ENCODE data around the gene KIAA1549.

Gene KIAA1549

GRCh38 chr7:138937484-138937883 lies 43.7 kb downstream of the KIAA1549 start:
- H3K9me3 ChIP-seq = no peaks in the 10 kb centered on the region
- no peak for DNase-seq
- H3K4me3 ChIP-seq = no peak overlapping the region
- H3K4me1 ChIP-seq = no peaks in the 10 kb centered on the region
- no peaks in the 10 kb centered on the region for H3K36me3 ChIP-seq
- H3K27ac ChIP-seq = no peak overlapping the region
- intact Hi-C loops (cut with DNase I; ENCODE audit: low total_unique reads) = no loop called here
- H3K27me3 ChIP-seq = no peaks in the 10 kb centered on the region
- TF ChIP-seq, protein P1, sequence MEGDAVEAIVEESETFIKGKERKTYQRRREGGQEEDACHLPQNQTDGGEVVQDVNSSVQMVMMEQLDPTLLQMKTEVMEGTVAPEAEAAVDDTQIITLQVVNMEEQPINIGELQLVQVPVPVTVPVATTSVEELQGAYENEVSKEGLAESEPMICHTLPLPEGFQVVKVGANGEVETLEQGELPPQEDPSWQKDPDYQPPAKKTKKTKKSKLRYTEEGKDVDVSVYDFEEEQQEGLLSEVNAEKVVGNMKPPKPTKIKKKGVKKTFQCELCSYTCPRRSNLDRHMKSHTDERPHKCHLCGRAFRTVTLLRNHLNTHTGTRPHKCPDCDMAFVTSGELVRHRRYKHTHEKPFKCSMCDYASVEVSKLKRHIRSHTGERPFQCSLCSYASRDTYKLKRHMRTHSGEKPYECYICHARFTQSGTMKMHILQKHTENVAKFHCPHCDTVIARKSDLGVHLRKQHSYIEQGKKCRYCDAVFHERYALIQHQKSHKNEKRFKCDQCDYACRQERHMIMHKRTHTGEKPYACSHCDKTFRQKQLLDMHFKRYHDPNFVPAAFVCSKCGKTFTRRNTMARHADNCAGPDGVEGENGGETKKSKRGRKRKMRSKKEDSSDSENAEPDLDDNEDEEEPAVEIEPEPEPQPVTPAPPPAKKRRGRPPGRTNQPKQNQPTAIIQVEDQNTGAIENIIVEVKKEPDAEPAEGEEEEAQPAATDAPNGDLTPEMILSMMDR (IDR thresholded peaks at IDR 0.05) = no peak

- H3K27ac ChIP-seq = no peak overlapping the region
- DNase-seq = no peak
- TF ChIP-seq, protein P1 (IDR thresholded peaks at IDR 0.05) = no peak
Observed at GRCh38 chr7:138935465-138936011, 45.7 kb downstream of the KIAA1549 start.

DNA sequence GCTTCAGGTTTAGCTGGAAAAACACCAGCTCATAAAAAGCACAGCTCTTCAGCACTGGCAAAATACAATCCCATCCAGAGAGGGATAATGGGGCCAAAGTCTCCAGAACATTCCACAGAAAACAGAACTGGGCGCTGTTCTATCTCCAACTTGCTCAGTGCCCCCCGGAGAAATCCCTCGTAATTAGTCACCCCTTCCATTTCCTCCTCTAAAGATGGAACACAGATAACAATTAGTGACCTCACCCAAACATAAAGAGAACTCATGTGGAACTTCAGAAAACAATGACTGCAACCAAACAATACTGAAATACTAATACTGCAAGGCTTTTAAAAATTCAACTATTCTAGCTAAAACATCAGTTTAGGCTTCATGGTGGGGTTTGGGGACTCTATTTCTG lies 46.3 kb downstream of the KIAA1549 start:
- no peak for DNase-seq
- Histone ChIP-seq H3K9me3 (no peaks in the 10 kb centered on the region), H3K36me3 (no peaks in the 10 kb centered on the region), H3K27ac (no peak overlapping the region), H3K4me3 (no peak overlapping the region), H3K27me3 (no peaks in the 10 kb centered on the region), H3K4me1 (no peaks in the 10 kb centered on the region)
- TF ChIP-seq, protein P1 (IDR thresholded peaks at IDR 0.05) = no peak
- intact Hi-C loops (cut with DNase I; ENCODE audit: low total_unique reads) = no loop called here

More at GRCh38 chr7:138935465-138936011, 45.7 kb downstream of the KIAA1549 start:
- no peaks in the 10 kb centered on the region for H3K27me3 ChIP-seq
- H3K4me1 ChIP-seq = no peaks in the 10 kb centered on the region
- no peaks in the 10 kb centered on the region for H3K36me3 ChIP-seq
- no peak overlapping the region for H3K4me3 ChIP-seq
- intact Hi-C loops (cut with DNase I; ENCODE audit: low total_unique reads) = no loop called here
- H3K9me3 ChIP-seq = no peaks in the 10 kb centered on the region

- DNase-seq = no peak
- intact Hi-C loops (cut with DNase I; ENCODE audit: low total_unique reads) = no loop called here
- Histone ChIP-seq H3K9me3 (no peaks in the 10 kb centered on the region), H3K4me3 (no peak overlapping the region), H3K27me3 (no peaks in the 10 kb centered on the region), H3K27ac (no peak overlapping the region), H3K4me1 (no peaks in the 10 kb centered on the region), H3K36me3 (no peaks in the 10 kb centered on the region)
- TF ChIP-seq, protein P1 (IDR thresholded peaks at IDR 0.05) = no peak
Observed at GRCh38 chr7:138934367-138934766, 46.8 kb downstream of the KIAA1549 start.

DNA sequence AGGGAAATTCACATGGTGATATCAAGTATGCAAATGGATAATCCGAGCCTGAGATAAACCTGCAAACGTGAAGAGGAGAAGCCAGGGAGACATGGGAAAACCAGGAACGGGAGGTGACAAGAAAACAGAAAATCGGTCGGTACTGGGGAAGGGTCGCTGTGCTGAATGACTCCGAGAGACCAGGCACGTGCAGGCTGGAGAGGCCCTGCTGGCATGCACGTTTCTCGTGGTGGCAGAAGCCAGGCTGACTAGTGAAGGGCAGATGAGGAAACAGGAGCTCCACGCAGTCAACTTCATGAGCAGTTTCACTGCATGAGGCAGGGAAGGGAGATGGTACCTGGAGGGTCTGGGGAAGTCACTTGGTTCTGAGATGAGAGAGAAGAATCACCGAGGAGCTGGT lies 48.3 kb downstream of the KIAA1549 start:
- Histone ChIP-seq H3K4me3 (no peak overlapping the region), H3K27ac (no peak overlapping the region), H3K4me1 (no peaks in the 10 kb centered on the region), H3K9me3 (no peaks in the 10 kb centered on the region), H3K27me3 (no peaks in the 10 kb centered on the region), H3K36me3 (no peaks in the 10 kb centered on the region)
- no peak for DNase-seq
- intact Hi-C loops (cut with DNase I; ENCODE audit: low total_unique reads) = no loop called here
- TF ChIP-seq, protein P1 (IDR thresholded peaks at IDR 0.05) = no peak

- TF ChIP-seq, protein P1 (IDR thresholded peaks at IDR 0.05) = no peak
- intact Hi-C loops (cut with DNase I; ENCODE audit: low total_unique reads) = no loop called here
- DNase-seq = no peak
- H3K4me3 ChIP-seq = no peak overlapping the region
- no peak overlapping the region for H3K27ac ChIP-seq
- H3K9me3 ChIP-seq = no peaks in the 10 kb centered on the region
- no peaks in the 10 kb centered on the region for H3K36me3 ChIP-seq
- H3K27me3 ChIP-seq = no peaks in the 10 kb centered on the region
- H3K4me1 ChIP-seq = no peaks in the 10 kb centered on the region
Observed at GRCh38 chr7:138932427-138932826, 48.8 kb downstream of the KIAA1549 start.
